H54 (cell line): ENCODE results near the gene TRMT2A.

Experiments
- DNase-seq: peaks from one replicate; pipeline ENCODE4 v3.0.0; 2011; ENCODE audit warnings: low spot score, mixed read lengths; ENCODE audit not compliant: insufficient read length
- FAIRE-seq: peaks from 3 replicates; lab custom pipeline; 2011; peaks lifted over from hg19 to GRCh38; lab: Jason Lieb, UNC
- POLR2A ChIP-seq: IDR thresholded peaks from 2 replicates; pipeline ENCODE4 v1.6.1; 2011; ENCODE audit warnings: low read depth, mild to moderate bottlenecking, low read length

TRMT2A gene

DNA sequence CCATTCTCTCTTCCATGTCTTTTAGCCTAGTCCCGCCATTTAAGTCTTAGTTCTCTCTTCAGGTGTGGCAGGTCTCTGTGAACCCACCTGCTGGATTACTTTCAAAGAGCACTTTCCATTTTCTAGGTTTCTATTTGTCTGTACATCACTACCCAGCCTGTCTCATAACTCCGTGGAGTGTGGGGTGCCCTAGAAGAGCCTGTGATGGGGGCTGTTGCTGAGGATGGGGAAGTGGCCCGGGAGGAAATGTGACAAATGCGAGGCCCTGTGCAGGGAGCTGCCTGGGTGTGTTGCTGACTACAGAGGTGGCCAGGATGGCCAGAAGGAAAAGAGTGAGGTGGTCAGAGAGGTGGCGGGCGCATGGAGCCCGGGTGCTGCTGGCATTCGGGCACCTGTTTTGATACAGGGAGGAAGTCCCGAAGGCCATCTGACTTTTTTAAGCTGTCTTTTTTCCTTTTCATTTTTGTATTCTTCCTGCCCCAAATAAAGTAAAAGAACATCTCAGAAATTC lies 26.2 kb downstream of the TRMT2A start:
- no peak for FAIRE-seq
- TF ChIP-seq POLR2A = no peak
- no peak for DNase-seq

DNA sequence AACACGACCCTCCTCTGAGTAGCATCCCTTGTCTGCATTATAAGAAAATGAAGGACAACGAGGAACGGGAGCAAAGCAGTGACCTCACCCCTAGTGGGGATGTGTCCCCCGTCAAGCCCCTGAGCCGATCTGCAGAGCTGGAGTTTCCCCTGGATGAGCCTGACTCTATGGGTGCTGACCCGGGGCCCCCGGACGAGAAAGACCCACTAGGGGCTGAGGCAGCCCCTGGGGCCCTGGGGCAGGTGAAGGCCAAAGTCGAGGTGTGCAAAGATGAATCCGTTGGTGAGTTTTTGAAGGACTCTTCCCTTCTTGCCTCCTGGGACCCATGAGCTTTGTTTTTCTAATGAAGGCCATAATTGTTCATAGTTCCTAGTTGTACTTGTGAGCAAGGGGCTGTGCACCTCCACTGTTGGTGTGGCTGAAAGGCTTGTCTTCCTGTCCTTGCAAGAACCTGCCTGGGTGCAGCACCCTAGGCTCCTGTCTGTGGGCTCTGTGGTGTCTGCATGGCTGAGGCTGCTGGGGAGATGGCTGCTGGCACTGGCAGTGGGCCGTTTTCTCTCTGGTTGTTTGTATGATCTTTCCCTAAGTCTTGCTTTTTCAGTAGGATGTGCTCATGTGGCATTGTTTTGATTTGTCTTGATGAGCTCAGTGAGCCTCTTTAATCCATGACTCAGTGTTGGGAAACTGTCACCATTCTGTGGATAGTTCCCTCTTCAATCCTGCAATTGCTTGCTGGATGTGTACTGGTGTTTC lies 26.9 kb downstream of the TRMT2A start:
- FAIRE-seq (no peak), DNase-seq (no peak)
- TF ChIP-seq POLR2A = no peak

DNA sequence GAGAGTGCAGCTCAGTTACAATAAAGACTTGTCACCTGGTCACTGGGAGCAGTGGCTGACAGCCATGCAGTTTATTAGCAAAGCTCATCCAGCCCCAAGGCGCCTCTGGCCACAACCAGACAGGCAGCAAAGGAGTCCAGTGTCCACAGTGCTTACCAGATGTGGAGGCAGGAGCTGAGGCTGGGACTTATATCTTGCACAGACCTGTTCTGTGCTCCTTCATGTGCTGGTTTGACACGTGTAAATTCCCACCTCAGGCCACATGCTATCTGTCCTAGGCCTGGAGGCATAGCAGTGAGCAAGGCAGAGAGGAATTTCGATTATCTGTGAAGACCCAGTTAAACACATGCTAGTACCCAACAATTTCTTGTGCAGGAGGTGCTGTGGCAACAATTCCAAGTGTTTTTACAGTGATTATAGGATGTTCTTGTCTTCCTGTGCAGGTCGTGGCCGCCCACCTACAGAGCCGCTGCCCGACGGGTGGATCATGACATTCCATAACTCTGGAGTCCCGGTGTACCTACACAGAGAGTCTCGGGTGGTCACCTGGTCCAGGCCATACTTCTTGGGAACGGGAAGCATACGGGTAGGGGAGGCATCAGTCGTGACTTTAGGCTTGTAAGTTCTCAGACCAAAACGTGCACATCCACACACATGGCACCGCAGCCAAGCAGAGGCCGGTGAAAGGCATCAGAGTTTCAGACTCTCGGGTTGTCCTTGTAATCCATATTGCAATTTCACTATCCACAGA lies 27.6 kb downstream of the TRMT2A start:
- no peak for TF ChIP-seq POLR2A
- FAIRE-seq = no peak
- no peak for DNase-seq

DNA sequence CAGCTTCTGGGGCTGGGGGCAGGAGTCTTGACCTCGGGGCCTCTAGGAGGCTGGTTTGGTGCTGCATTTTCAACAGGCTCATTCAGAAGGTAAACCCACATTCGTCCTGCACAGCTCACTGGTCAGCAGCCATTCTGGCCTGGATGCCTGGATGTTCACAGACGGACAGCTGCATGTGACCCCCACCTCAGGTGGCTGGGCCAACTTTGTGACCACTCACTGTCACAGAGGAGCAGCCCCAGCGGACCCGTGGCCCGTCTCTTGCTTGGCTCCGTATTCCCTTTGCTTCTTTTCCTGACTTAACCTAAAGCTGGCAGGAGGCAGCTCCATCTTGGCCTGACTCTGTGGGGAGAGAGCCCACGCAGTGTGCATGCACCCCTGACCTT lies 28.8 kb downstream of the TRMT2A start:
- DNase-seq (no peak), FAIRE-seq (no peak)
- no peak for TF ChIP-seq POLR2A

DNA sequence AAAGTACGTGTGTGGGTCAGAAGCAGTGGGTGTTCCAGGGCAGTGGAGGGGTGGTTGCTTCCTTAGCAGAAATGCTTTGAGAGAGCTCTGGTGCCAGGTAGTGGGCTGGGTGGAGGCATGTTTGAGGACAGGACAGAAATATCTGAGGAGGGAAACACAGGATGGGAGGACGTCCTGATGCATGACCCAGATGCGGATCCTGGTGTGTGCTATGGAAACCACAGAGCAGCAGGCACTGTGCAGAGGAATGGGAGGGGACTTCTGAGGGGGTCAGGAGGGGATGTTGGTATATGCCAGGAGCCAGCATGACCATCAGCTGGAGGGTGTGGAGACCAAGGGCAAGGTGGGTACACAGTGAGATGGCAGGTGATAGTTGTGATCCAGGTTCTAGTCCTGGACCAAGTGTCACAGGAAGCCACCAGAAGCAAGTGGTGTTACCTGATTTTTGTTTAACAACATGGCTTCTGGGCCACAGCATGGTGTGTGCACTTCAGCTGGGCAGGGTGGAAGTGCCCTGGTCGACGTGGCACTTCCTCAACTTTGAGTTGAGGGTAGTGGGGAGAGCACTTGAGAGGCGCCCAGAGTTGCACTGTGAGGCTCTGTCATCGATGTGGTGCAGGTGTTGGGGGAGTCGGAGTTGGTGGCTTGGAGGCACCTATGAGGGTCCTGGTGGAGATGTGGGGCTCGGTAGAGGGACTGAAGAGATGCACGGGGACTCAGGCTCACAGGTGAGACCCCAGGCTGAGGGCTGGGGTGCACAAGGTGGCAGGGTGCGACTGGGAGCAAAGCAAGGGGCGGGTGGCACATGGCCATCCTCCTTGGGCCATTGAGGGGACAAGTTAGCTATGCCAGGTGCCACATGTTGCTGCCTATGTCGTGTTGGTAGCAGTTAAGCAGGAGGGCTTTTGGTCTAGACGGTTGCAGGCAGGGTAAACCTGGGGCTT lies 29.4 kb downstream of the TRMT2A start:
- TF ChIP-seq POLR2A = no peak
- no peak for FAIRE-seq
- no peak for DNase-seq

DNA sequence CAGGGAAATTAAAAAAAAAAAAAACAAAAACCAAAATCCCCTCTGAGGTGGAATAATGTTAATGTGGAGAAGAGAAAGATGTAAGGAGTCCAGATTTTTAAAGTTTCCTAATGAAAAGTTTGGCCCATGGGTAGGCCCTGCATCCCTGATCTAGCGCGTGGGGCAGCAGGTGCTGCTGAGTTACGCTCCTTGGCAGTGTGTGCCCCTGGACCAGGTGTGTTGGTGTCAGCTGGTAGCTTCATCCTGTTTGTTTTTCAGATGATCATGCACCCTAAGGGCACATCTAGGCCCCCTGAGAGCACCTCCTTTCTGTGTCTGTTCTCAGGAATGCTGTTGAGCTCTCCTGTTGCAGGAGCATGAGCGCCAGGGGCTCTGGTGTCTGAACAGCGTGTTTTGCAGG lies 30.3 kb downstream of the TRMT2A start:
- DNase-seq = no peak
- no peak for FAIRE-seq
- no peak for TF ChIP-seq POLR2A

DNA sequence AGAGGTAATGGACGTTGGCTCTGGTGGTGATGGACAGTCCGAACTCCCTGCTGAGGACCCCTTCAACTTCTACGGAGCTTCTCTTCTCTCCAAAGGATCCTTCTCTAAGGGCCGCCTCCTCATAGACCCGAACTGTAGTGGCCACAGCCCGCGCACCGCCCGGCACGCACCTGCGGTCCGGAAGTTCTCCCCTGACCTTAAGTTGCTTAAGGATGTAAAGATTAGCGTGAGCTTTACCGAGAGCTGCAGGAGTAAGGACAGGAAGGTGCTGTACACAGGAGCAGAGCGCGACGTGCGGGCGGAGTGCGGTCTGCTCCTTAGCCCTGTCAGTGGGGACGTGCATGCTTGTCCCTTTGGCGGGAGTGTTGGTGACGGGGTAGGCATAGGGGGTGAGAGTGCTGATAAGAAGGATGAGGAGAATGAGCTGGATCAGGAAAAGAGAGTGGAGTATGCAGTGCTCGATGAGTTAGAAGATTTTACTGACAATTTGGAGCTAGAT lies 30.9 kb downstream of the TRMT2A start:
- FAIRE-seq (no peak), DNase-seq (no peak)
- no peak for TF ChIP-seq POLR2A

DNA sequence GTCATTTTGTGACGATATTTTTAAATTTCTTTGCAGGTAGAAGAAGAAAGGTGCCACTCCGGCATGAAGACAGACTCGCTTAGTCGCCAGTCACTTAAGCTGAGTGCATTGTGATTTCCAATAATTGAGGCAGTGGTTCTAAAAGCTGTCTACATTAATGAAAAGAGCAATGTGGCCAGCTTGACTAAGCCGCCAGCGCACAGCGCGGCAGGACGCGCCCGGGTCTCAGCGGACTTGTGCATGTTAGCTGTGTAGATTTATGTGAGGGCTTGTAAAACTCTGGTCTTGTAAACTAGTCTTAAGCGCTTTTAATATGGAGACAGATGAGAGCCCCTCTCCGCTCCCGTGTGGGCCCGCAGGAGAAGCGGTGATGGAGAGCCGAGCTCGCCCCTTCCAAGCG lies 31.4 kb downstream of the TRMT2A start:
- FAIRE-seq (no peak), DNase-seq (no peak)
- no peak for TF ChIP-seq POLR2A

DNA sequence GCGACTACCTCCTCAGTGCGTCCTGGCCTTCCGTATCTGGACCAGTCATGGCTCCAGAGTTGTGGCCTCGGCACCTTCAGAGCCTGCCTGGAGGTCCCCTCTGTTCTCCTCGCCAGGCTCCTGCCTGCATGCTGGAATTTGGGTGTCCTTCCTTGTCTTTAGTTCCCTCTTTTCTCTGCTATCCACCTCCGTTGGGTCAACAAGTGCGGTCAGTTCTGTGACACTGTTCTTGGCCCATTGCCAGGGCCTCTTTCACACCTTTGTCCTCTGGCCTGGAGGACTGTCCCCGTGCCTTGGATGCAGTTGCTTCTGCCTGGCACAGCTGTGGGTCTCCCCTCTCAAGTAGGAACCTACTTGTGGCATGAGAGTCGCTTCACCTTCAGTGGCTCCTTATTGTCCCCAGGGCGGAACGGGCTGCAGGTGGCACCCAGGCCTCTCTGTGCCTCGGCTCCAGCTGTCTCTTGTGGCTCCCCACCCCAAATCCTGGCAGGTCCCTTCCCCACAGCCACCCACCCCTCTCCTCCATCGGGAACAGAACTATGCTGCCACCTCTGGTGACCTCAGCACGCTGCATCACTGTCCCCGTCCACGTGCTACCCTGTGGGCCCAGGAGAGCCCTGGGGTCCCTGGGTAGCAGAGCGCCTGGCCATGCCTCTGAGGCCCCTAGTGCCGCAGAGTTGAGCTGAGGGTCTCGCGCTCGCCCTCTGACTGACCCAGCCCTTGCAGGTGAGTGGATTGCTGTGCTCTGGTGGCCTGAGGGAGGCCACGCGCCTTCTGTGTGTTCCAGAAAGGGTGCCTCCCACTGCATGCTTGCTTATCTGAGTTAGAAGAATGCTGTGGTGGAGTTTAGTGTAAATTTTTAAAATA lies 32.2 kb downstream of the TRMT2A start:
- FAIRE-seq = no peak
- no peak for TF ChIP-seq POLR2A
- DNase-seq = no peak

DNA sequence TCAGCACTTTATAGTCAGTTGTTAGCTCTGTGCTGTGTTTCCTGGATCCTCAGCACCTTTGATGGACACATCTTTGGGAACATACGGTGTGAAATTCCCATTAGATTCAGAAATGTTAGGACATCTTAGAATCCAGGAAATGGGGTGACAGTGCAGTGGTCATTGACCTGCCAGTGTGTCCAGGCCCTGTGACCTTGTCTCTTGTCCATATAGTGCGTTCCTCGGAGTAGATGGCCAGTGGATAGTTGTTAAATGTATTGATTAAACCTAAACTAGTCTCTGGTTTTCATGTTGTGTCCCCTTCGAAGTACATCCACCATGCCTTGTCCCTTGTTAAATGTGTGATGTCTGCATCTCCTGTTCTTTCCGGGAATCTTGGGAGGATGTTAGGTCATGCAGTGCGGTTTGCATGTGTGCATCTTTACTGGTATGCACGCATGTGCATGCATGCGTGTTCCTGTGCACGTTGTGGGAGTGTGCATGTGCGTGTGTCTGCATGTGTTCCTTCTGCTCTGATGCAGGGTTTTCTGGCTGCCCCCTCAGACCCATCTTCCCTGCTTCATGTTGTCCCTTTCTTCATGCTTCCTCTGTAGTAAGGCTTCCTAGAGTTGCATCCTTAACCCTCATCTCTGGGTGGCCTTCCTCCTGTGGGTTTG lies 33.0 kb downstream of the TRMT2A start:
- DNase-seq = no peak
- FAIRE-seq = no peak
- no peak for TF ChIP-seq POLR2A

DNA sequence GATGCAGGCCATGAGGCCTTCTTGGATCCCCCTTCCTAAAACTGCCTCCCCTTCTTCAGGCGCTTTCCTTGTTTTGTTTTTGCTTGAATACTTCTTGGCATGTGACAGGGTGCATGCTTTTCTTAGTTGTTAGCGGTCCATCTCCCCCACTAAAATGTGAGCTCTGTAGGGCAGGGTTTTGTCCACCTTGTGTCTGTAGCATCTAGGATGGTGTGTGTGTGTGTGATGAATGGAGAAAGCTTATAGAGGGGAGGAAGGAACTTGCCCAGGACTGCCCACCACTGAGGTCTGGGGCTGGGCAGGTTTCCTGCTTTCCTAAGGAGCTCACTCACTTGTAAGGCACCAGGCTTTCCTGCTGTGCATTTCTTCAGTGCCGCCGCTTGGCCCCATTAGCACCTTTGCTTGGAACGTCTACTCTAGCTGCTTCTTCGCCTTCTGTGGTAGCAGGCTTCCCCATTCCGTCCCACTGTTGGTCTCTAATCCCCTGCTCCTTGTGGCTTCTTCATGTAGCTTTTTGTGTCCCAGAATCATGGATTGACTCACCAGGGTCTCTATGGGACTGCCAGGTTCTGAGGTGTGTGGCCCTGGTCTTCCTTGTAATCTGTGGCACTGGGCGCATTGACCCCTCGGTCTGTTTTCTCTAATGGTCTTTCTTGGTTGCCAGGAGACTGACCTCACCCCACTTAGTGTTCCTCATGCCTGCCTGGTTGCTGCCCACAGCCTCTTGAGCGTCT lies 33.7 kb downstream of the TRMT2A start:
- no peak for DNase-seq
- TF ChIP-seq POLR2A = no peak
- FAIRE-seq = no peak
